K562 (cell line): Measurements from ENCODE around the gene MAK. TPM values are rescaled to one million over a fixed set of nuclear protein-coding genes. Genes with fewer than 3 reads are reported as not detected.

Experiments used
- EP300 ChIP-seq: IDR thresholded peaks from 2 replicates; pipeline ENCODE4 v1.6.1; 2012; ENCODE audit warnings: low read length, improper control_type of control experiment
- KAT8 ChIP-seq: fragments of 450-650 bp; IDR thresholded peaks from 2 replicates; pipeline ENCODE4 v1.6.1; 2016; ENCODE audit warnings: low read depth, mild to moderate bottlenecking
- KDM1A ChIP-seq, 2 experiments: fragments of 450-650 bp; IDR thresholded peaks; 2 replicates each; pipeline ENCODE4 v1.6.1; 2016; ENCODE audit warnings: mild to moderate bottlenecking in 2 of 2
- MLX ChIP-seq, 2 experiments: fragments of 450-650 bp in 1 of 2; sonication (generic) in 1 of 2; formaldehyde crosslinking; conservative IDR thresholded peaks; 2 replicates each; pipeline versions ENCODE4 v1.4.0 to v1.8.1; 2020 to 2022; ENCODE audit warnings: mild to moderate bottlenecking in 1 of 2, missing genetic modification reagents in 1 of 2
- MXI1 ChIP-seq: IDR thresholded peaks from 2 replicates; pipeline ENCODE4 v1.6.1; 2011; ENCODE audit warnings: low read depth, mild to moderate bottlenecking, improper control_type of control experiment, low read length
- NFXL1 ChIP-seq: fragments of 450-650 bp; formaldehyde crosslinking; IDR thresholded peaks from 2 replicates; pipeline ENCODE4 v1.4.0; 2021; ENCODE audit warnings: mild to moderate bottlenecking
- NKRF ChIP-seq: fragments of 450-650 bp; IDR thresholded peaks from 2 replicates; pipeline ENCODE4 v1.6.1; 2016; ENCODE audit warnings: borderline replicate concordance
- NR2C1 ChIP-seq, 2 experiments: fragments of 450-650 bp; IDR thresholded peaks; 2 replicates each; pipeline ENCODE4 v1.6.1; 2017; ENCODE audit warnings: mild to moderate bottlenecking in 2 of 2, antibody characterized with exemption in 1 of 2, inconsistent platforms in 1 of 2, missing compliant biosample characterization in 1 of 2, missing genetic modification characterization in 1 of 2
- PHTF2 ChIP-seq: fragments of 250-450 bp; sonication (Bioruptor Pico); IDR thresholded peaks from 2 replicates; pipeline ENCODE4 v1.5.0; 2021; ENCODE audit warnings: mild to moderate bottlenecking
- PPARD ChIP-seq: fragments of 250-450 bp; sonication (Bioruptor Pico); IDR thresholded peaks from 2 replicates; pipeline ENCODE4 v1.8.0; 2022; ENCODE audit warnings: inconsistent platforms, mild to moderate bottlenecking, moderate library complexity
- RBFOX2 ChIP-seq: fragments of 200-400 bp; formaldehyde crosslinking; IDR thresholded peaks from 2 replicates; pipeline ENCODE4 v1.6.1; 2017; ENCODE audit warnings: low read depth, mild to moderate bottlenecking, low read length, moderate library complexity
- RFX1 ChIP-seq: fragments of 450-650 bp; IDR thresholded peaks from 2 replicates; pipeline ENCODE4 v1.6.1; 2016; ENCODE audit warnings: mild to moderate bottlenecking, moderate library complexity
- SREBF2 ChIP-seq: sonication (generic); formaldehyde crosslinking; IDR thresholded peaks from 2 replicates; pipeline ENCODE4 v1.4.0; 2020; ENCODE audit warnings: mild to moderate bottlenecking, missing genetic modification reagents
- STAT5A ChIP-seq: IDR thresholded peaks from 2 replicates; pipeline ENCODE4 v1.6.1; 2012; ENCODE audit warnings: low read length, inconsistent platforms, borderline replicate concordance
- YBX1 ChIP-seq: fragments of 450-650 bp; IDR thresholded peaks from 2 replicates; pipeline ENCODE4 v1.7.1; 2016; ENCODE audit warnings: mild to moderate bottlenecking
- ZMIZ1 ChIP-seq, 2 experiments: fragments of 150-350 bp in 1 of 2; IDR thresholded peaks; 2 replicates each; pipeline ENCODE4 v1.6.1; 2012 to 2016; ENCODE audit warnings: low read depth in 2 of 2, low read length in 2 of 2, mild to moderate bottlenecking in 1 of 2, moderate library complexity in 1 of 2
- ZNF140 ChIP-seq: fragments of 250-450 bp; sonication (Bioruptor Pico); IDR thresholded peaks from 2 replicates; pipeline ENCODE4 v1.8.0; 2021; ENCODE audit warnings: moderate library complexity, mild to moderate bottlenecking, inconsistent platforms
- ZNF232 ChIP-seq: sonication (generic); formaldehyde crosslinking; IDR thresholded peaks from 2 replicates; pipeline ENCODE4 v1.8.0; 2022; ENCODE audit warnings: mild to moderate bottlenecking, missing genetic modification reagents
- ZNF586 ChIP-seq: fragments of 450-650 bp; formaldehyde crosslinking; conservative IDR thresholded peaks from 2 replicates; pipeline ENCODE4 v1.4.0; 2020; ENCODE audit warnings: mild to moderate bottlenecking, moderate library complexity
- ZNF764 ChIP-seq: fragments of 250-450 bp; sonication (Bioruptor Pico); IDR thresholded peaks from 2 replicates; pipeline ENCODE4 v1.4.0; 2020; ENCODE audit warnings: low read depth, mild to moderate bottlenecking, moderate library complexity
- polyA plus RNA-seq, 8 experiments: library from polyadenylated mRNA; depleted of rRNA in 4 of 8; stranded (reverse) in 5 of 8; unstranded in 3 of 8; fragments of >200 nt; fragmentation: Nextera tagmentation in 2 of 8; fragmentation: Illumina TruSeq in 1 of 8; extraction: Ambion mirVana in 2 of 8; extraction: Trizol in 1 of 8; gene quantifications; 2 replicates each; pipeline versions ENCODE4 v1.2.1 to v1.2.3, GENCODE V29; 2011 to 2014; ENCODE audit warnings: inconsistent platforms in 1 of 8, missing spikeins in 1 of 8
- total RNA-seq, 7 experiments: library from RNA; depleted of rRNA in 6 of 7; stranded (reverse); fragments of >200 nt in 6 of 7; fragmentation: Illumina TruSeq in 2 of 7; extraction: Trizol in 2 of 7; gene quantifications; 2 replicates each; pipeline versions ENCODE4 v1.2.1 to v1.2.3, GENCODE V29; 2011 to 2021; ENCODE audit warnings: low replicate concordance in 1 of 7

The MAK gene
- total and polyA plus RNA-seq, 9 of the 15 experiments (the other 6 are each of a cell fraction or from before 2014, with no cell fraction given) = 0.25 to 1.1 (median 0.53) TPM

- TF ChIP-seq ZNF586 = no peak
- no peak for TF ChIP-seq PHTF2 (CRISPR knock-in tag)
- peak in 1 of 2 experiments; percentile 59; a peak in 2 of 4 replicates for TF ChIP-seq ZMIZ1 (IDR thresholded peaks at IDR 0.05; ENCODE audit: low read depth in 2 of 2, low read length in 2 of 2)
- no peak for TF ChIP-seq PPARD
- 0 out of 2 replicates have a peak, but pooled peaks have one; percentile 26 for TF ChIP-seq NFXL1 (CRISPR knock-in tag)
- peak; percentile 73 for TF ChIP-seq NKRF
- no peak for TF ChIP-seq RFX1
- TF ChIP-seq SREBF2 = no peak
- TF ChIP-seq RBFOX2 = peak; percentile 86
- TF ChIP-seq NR2C1 (IDR thresholded peaks at IDR 0.05) = no peak; the same call in 1 of the 2 replicates
- peak; percentile 34; the same call in 1 of the 2 replicates for TF ChIP-seq NR2C1 (tag; IDR thresholded peaks at IDR 0.05)
- no peak for TF ChIP-seq KDM1A (IDR thresholded peaks at IDR 0.05)
- no peak for TF ChIP-seq MLX (CRISPR knock-in tag; conservative IDR thresholded peaks at IDR 0.05)
- no peak for TF ChIP-seq ZNF232
- TF ChIP-seq STAT5A = peak; percentile 37; the same call in 1 of the 2 replicates
- TF ChIP-seq KAT8 = no peak
- TF ChIP-seq ZNF764 (CRISPR knock-in tag) = no peak
- TF ChIP-seq EP300 = peak; percentile 55; the same call in 1 of the 2 replicates
- TF ChIP-seq ZNF140 = no peak
- TF ChIP-seq MXI1 = no peak
- TF ChIP-seq YBX1 = no peak
Measured at GRCh38 chr6:10886691-10887502, 48.6 kb upstream of the MAK start, which contains the start of gene SYCP2L (continued).
